Lower leg skin (tissue), 4 donors: Measurements from ENCODE around the gene CEP104. TPM values are rescaled to one million over a fixed set of nuclear protein-coding genes. Genes with fewer than 3 reads are reported as not detected.
A peak's percentile ranks its signal among the peaks of the same experiment; 100 is the strongest.

Experiments
- DNase-seq, 2 donors: peaks; one replicate each; pipeline ENCODE4 v3.0.0-alpha.2; 2019; ENCODE audit warnings: low spot score in 2 of 2
- H3K4me3 ChIP-seq: fragments of 200-600 bp; sonication (generic); 2 replicates; pipeline ENCODE4 v1.5.1; 2017; ENCODE audit warnings: mild to moderate bottlenecking, low read depth; ENCODE audit not compliant: poor library complexity, severe bottlenecking
- CTCF ChIP-seq, 3 donors: fragments of 450-650 bp; IDR thresholded peaks; one replicate each; pipeline ENCODE4 v1.5.1; 2016; ENCODE audit warnings: antibody characterized with exemption in 3 of 3, mild to moderate bottlenecking in 3 of 3, moderate library complexity in 2 of 3
- POLR2A ChIP-seq, 2 donors: fragments of 450-650 bp; IDR thresholded peaks; one replicate each; pipeline ENCODE4 v1.6.1; 2016 to 2017; ENCODE audit warnings: antibody characterized with exemption in 2 of 2, mild to moderate bottlenecking in 1 of 2, moderate library complexity in 1 of 2
- WGBS, 2 donors: methylation state at CpG; one replicate each; pipeline ENCODE4 v1.1.5; 2018; 5-methylcytosine and 5-hydroxymethylcytosine counted together
- intact Hi-C: fragments of 100-400 bp; cut with DNase I; formaldehyde crosslinking; loops from one replicate; pipeline ENCODE4 v1.15.0; 2023; ENCODE audit warnings: low total_unique reads
- total RNA-seq, 4 donors: library from RNA; depleted of rRNA; stranded (reverse); fragments of >200 nt; gene quantifications; one replicate each; pipeline ENCODE4 v1.1.0, GENCODE V29; 2016

CEP104 gene
- total RNA-seq, 4 donors from 2014 or later, result 24.6 to 38.9 (median 33.1) TPM

DNA sequence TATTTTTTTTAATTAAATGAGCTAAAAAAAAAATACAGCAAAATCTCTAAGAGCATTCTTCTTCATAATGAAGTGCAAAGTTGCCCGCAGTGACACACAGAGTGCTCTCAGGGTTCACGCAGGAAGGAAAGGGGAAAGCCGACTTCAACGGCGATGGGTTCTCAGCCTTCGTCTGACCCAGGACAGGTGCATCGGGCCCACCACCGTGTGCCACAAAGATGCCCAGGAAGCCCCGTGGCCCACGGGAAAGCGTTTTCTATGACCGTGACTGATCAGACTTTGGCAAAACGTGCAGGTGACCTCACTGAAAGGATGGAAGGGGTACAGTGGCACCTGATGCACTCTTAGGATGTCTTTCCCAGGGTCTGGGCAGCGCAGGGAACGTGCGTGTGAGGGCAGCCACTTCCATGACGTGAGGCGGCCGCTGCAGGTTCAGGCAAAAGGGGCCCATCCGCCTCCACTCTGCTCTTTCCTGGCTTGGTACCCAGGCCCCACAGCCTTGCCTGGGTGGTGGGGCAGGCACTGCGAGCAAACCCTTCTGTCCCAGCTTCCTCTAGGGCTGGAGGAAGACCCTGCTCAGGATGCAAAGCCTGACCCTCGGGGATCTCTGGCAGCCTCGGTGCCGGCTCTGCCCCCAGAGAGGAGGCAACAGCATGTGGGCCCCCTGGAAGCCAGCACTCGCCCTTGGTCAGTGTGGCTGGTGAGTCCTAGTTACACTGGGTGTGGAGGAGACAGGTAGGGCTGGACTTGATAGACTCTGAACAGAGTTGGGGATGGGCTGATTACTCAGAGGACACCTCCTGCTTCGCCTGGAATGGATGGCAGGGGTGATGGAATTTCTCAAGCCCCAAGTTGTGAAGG, 69.0 kb downstream of the CEP104 start:
- DNase-seq, result no peak
- no peak for TF ChIP-seq CTCF (IDR thresholded peaks at IDR 0.05)
- TF ChIP-seq POLR2A (IDR thresholded peaks at IDR 0.05), result no peak
- intact Hi-C loops, result no loop called here
- H3K4me3 ChIP-seq, result no peak overlapping the region
- 91 to 95% methylated on average over 21 to 26 of the region's 26 CpGs for WGBS, 2 donors

DNA sequence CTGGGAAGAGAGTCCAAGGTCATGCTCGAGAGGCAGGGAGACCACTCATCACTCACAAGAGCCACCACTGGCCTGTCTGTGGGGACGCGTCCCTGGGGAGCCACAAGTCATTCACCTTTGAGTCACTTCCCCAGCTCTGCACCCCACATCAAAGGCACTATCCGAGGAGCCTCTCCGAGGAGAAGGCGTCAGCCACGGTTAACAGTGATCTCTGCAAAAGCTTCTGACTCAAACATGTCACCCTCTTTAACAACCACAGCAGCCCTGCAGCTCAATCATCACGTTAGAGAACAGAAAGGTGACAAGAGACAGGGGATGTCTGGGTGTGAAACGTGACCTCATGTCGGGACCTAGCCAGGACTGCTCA, 69.7 kb downstream of the CEP104 start:
- 80 to 86% methylated on average over 10 of the region's 10 CpGs for whole genome bisulfite sequencing, 2 donors
- H3K4me3 ChIP-seq, result no peak overlapping the region
- no peak for DNase-seq
- intact Hi-C loops, result no loop called here
- no peak for TF ChIP-seq POLR2A (IDR thresholded peaks at IDR 0.05)
- no peak for TF ChIP-seq CTCF (IDR thresholded peaks at IDR 0.05)

DNA sequence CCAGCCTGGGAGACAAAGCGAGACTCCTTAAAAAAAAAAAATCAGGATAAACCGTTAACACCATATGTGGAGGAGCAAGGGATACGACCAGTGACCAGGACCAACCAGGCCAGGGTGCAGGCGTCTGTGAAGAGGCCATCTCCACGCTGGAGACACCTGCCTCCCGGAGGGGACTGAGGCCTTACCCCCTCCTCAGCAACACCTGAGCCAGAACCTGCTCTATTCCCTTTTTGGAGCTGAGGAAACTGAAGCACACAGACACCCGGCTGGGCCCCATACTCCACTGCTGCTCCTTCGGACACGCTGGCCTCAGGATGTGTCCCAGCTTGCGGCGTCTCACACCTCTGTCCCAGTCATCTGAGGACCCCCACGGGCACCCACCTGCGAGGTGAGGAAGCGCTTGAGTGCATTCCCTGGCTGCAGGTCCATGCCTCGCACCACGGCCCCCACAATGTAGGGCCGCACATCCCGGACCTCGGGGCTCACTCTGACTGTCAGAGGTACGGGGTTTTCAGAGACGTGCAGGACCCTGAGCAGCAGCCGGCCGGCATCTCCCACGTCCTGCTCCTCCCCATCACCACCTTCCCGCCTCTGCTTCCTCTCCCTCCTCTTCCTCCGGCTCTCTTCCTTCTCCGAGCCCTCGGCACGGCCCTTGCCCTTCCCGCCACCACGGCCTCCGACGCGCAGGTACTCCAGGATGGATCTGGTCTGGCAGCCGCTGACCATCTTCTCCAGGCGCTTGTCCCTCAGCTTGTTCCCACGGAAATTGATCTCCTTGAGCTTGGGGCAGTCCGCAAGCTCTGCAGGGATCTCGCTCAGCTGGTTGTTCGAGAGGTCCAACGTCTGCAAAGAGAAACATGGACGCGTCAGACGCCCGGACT, 70.3 kb downstream of the CEP104 start:
- no peak for DNase-seq
- no peak overlapping the region for H3K4me3 ChIP-seq
- TF ChIP-seq POLR2A (IDR thresholded peaks at IDR 0.05) (no peak), CTCF (IDR thresholded peaks at IDR 0.05) (no peak)
- intact Hi-C loops, result no loop called here
- WGBS, 2 donors, result 91 to 92% methylated on average over 45 of the region's 45 CpGs

GRCh38 chr1:3785456-3786157, 71.4 kb downstream of the CEP104 start:
- 84 to 86% methylated on average over 14 of the region's 14 CpGs for WGBS, 2 donors
- DNase-seq, result no peak
- TF ChIP-seq POLR2A (IDR thresholded peaks at IDR 0.05), result no peak
- no peak for TF ChIP-seq CTCF (IDR thresholded peaks at IDR 0.05)
- H3K4me3 ChIP-seq, result no peak overlapping the region
- intact Hi-C loops, result no loop called here

DNA sequence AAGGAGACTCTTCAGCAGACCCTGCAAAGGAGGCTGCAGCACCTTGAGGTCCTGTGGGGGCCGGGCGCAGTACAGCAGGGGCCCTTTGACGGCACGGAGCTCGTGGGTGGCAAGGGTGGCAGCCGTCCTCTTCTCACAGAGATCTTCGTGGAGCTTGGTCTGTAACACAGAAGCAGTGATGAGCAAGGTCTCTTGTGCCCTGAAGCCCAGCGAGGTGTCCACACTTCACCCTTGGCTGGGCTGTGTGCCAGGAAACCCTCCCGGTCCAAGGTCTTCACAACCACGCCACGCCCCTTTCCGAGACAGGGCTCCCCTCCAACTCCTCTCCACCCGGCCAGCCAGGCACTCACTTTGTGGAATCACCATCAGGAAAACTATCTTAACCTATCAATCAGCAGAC, 72.0 kb downstream of the CEP104 start:
- DNase-seq, result peak in 1 of 2 donors; percentile 83
- TF ChIP-seq CTCF (IDR thresholded peaks at IDR 0.05), result no peak
- no peak for TF ChIP-seq POLR2A (IDR thresholded peaks at IDR 0.05)
- intact Hi-C loops, result no loop called here
- WGBS, 2 donors, result 80 to 82% methylated on average over 13 of the region's 13 CpGs
- H3K4me3 ChIP-seq, result no peak overlapping the region
